ENCODE data around the gene SETD1A. TPM values are rescaled to one million over a fixed set of nuclear protein-coding genes. Genes with fewer than 3 reads are reported as not detected.

The SETD1A gene
- total and polyA plus RNA-seq, 9 of the 15 experiments (the other 6 are each of a cell fraction or from before 2014, with no cell fraction given): 0.08 to 36.0 (median 4.2) TPM

GRCh38 chr16:30992931-30993816 is 35.6 kb downstream of the SETD1A start (continued):
- TF ChIP-seq CEBPG (CRISPR knock-in tag; IDR thresholded peaks at IDR 0.05) (no peak), CEBPG (tag; conservative IDR thresholded peaks at IDR 0.05 in 1 of 2, IDR thresholded peaks at IDR 0.05 in 1 of 2) (no peak), OTX1 (CRISPR knock-in tag; IDR thresholded peaks at IDR 0.05) (no peak), CHCHD3 (CRISPR knock-in tag; IDR thresholded peaks at IDR 0.05) (no peak), CUX1 (CRISPR knock-in tag; IDR thresholded peaks at IDR 0.05) (peak; percentile 64; the same call in 1 of the 2 replicates), MTA1 (IDR thresholded peaks at IDR 0.05; ENCODE audit: borderline replicate concordance) (0 out of 2 replicates have a peak, but pooled peaks have one; percentile 16), MLLT1 (IDR thresholded peaks at IDR 0.05) (no peak), ARHGAP35 (IDR thresholded peaks at IDR 0.05; ENCODE audit: partially characterized antibody) (no peak), ZNF696 (CRISPR knock-in tag; conservative IDR thresholded peaks at IDR 0.05) (no peak), ZNF668 (CRISPR knock-in tag; IDR thresholded peaks at IDR 0.05) (no peak), CSDE1 (IDR thresholded peaks at IDR 0.05) (no peak), HMBOX1 (IDR thresholded peaks at IDR 0.05) (no peak), LARP7 (IDR thresholded peaks at IDR 0.05) (no peak), CBFB (CRISPR knock-in tag; IDR thresholded peaks at IDR 0.05) (no peak), ESRRA (IDR thresholded peaks at IDR 0.05; ENCODE audit: borderline replicate concordance, low read depth) (no peak; the same call in 1 of the 2 replicates), DMBX1 (CRISPR knock-in tag; IDR thresholded peaks at IDR 0.05; ENCODE audit: borderline replicate concordance) (no peak), MTF1 (CRISPR knock-in tag; IDR thresholded peaks at IDR 0.05; ENCODE audit: borderline replicate concordance) (no peak), PML (IDR thresholded peaks at IDR 0.05; ENCODE audit: low read length) (no peak), EZH2 (IDR thresholded peaks at IDR 0.05; ENCODE audit: borderline replicate concordance, low read depth, low read length) (no peak), CGGBP1 (CRISPR knock-in tag; IDR thresholded peaks at IDR 0.05) (no peak), SAP30 (IDR thresholded peaks at IDR 0.05; ENCODE audit: borderline replicate concordance, insufficient read depth, low read depth, low read length, poor library complexity, severe bottlenecking) (no peak)
